Right renal pelvis (tissue), 4 donors: ENCODE results near the gene GAS5. TPM values are rescaled to one million over a fixed set of nuclear protein-coding genes. Genes with fewer than 3 reads are reported as not detected.
A peak's percentile ranks its signal among the peaks of the same experiment; 100 is the strongest.
"Not testable (repeated sequence)": the region's sequence is repeated elsewhere in the genome, so short reads cannot be mapped to it uniquely, and the experiment has no call there.

Source experiments
- DNase-seq, 4 donors: peaks; one replicate each; pipeline ENCODE4 v3.0.0-alpha.2; 2013; ENCODE audit warnings: low read depth in 4 of 4, low spot score in 3 of 4, missing footprints in 1 of 4
- polyA plus RNA-seq, 4 donors: library from polyadenylated mRNA; unstranded; fragments of 120-200 nt; gene quantifications; one replicate each; pipeline ENCODE4 v1.2.1, GENCODE V29; 2013; ENCODE audit not compliant: insufficient read length in 4 of 4

Gene GAS5
- 100 to 1,000 TPM; 567 to 722 (median 597) TPM for polyA plus RNA-seq

DNA sequence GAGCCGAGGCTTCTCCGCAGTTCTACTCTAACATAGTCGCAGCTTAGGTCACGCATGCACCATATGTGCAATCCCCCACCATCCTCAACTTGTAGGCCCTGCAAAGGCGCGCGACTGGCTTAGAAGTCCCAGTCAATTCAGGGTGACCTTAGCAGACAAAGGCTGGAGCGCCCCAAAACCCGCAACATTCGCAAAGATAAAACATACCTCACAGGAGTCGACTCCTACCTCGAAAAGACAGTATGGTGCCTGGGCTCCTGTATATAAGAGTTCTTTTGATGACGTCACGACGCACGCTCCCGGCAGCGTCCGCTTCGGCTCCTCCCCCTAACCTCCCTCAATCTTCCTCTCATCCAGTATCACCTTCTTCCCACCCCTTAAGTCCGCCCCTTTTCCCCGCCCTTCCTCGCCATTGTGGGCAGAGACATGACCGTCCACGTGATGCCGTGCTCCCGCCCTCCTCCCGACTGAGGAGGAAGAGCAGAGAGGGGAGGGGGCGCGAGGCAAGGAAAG lies at the start of gene GAS5:
GAS5 (minus strand) TSS at position 237 of the 513 bp plus-strand sequence.
- DNase-seq, result peak; percentile 98 to 100 (median 100)

GRCh38 chr1:173917149-173917548 lies 49.4 kb upstream of the GAS5 start, which contains the start of gene SERPINC1:
Gene SERPINC1, minus strand, starts transcription at chr1:173917327. Its CDS starts 68 bp downstream, at chr1:173917259.
- DNase-seq, result no peak

GRCh38 chr1:173916667-173917066 lies 48.9 kb upstream of the GAS5 start:
- no peak for DNase-seq

GRCh38 chr1:173915596-173915995 lies 47.8 kb upstream of the GAS5 start:
- no peak for DNase-seq

DNA sequence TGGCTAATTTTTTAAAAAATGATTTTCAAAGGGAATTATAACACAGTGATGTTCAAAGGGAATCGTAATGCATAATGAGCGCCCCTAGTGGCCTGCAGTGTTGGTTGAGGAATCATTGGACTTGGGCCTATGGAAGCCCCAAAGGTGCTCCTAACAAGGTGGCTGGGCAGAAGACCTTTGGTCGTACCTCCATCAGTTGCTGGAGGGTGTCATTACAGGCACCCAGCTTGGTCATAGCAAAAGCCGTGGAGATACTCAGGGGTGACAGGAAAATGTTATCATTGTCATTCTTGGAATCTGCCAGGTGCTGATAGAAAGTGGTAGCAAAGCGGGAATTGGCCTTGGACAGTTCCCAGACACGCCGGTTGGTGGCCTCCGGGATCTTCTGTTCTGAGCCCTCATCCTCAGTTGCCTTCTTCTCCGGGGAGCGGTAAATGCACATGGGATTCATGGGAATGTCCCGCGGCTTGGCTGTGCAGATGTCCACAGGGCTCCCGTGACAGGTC lies 46.6 kb upstream of the GAS5 start:
- no peak for DNase-seq

- DNase-seq, result no peak
These were observed 45.3 kb upstream of the GAS5 start for GRCh38 chr1:173913111-173913510.

DNA sequence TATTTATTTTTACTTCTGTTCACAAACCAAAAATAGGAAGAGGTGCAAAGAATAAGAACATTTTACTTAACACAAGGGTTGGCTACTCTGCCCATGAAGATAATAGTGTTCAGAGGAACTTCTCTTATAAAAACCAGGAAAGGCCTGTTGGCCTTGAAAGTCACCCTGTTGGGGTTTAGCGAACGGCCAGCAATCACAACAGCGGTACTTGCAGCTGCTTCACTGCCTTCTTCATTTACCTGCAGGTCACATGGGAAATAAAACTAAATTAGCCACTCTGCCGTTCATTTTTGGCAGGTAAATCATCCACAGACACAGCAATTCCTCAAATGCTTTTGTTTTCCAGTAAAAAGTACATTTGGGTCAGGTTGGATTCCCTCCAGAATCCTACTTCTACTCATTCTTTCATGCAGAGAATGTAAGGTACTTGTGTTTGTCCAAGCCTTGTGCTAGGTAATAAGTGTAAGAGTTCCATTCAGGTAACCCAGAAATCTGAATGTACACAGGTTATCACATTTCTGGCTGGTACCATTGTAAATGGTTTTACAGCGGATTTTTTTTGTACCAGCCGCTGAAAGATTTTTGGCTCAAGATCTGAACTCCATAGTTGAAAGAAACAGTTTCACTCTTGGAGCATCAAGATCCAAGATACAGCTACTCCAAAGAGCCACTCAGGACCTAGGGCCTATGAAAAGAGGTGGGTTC lies 36.2 kb upstream of the GAS5 start:
- DNase-seq, result no peak

DNA sequence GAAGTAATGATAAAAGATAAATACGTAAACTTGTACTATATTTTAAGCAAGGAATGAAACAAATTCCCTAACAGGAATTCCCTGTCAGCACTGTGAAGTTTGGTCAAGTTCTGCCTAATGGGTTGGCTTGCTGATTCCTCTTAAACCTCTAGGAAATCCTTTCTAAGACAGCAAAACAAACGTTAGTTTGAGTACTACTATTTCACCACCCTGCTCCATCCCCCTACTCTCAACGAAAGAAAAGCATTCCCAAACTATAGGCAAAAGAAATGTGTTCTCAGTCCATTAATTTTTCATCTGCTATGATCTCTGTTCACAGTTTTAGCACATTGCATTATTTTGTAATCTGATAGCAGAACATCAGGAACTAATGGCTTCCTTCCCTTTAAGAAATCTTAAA lies 33.2 kb upstream of the GAS5 start:
- DNase-seq, result no peak

- DNase-seq, result no peak
These were observed 32.6 kb upstream of the GAS5 start for GRCh38 chr1:173900427-173900826.

GRCh38 chr1:173894189-173894588 lies 26.4 kb upstream of the GAS5 start:
- no peak for DNase-seq

DNA sequence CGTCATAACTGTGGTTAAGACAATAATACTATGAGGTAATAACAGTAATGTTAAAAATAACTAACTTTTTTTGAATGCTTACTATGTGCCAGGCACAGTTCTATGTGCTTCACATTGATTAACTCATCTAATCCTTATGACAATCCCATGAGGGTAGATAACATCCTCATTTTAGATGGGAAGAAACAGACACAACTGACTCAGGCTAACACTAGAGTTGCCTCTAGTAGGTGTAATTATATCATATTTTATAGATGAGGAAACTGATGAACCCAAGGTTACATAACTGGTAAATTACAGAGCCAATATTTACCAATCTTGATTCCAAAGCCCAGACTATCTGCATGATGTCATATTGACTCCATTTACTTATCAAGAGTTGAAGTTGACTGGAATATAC lies 25.8 kb upstream of the GAS5 start:
- no peak for DNase-seq

DNA sequence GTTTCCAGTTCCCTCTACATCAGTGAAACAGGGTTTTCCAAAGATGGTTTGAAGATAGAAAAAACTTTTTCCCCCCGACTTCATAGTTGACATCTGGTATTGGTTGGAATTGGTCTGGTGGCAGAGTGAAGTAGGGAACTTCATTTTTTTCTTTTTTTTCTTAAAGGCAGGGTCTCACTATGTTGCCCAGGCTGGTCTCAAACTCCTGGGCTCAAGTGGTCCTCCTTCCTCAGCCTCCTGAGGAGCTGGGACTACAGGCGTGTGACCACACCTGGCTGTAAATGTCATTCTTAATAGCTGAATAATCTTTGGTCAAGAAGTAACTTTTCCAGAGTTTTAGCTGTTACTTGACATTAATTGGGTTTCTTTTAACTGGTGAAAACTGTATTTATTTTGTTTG lies 22.1 kb upstream of the GAS5 start:
- no peak for DNase-seq

GRCh38 chr1:173888749-173889148 lies 21.0 kb upstream of the GAS5 start:
- DNase-seq, result no peak

GRCh38 chr1:173887627-173888026 lies 19.8 kb upstream of the GAS5 start:
- no peak for DNase-seq

DNA sequence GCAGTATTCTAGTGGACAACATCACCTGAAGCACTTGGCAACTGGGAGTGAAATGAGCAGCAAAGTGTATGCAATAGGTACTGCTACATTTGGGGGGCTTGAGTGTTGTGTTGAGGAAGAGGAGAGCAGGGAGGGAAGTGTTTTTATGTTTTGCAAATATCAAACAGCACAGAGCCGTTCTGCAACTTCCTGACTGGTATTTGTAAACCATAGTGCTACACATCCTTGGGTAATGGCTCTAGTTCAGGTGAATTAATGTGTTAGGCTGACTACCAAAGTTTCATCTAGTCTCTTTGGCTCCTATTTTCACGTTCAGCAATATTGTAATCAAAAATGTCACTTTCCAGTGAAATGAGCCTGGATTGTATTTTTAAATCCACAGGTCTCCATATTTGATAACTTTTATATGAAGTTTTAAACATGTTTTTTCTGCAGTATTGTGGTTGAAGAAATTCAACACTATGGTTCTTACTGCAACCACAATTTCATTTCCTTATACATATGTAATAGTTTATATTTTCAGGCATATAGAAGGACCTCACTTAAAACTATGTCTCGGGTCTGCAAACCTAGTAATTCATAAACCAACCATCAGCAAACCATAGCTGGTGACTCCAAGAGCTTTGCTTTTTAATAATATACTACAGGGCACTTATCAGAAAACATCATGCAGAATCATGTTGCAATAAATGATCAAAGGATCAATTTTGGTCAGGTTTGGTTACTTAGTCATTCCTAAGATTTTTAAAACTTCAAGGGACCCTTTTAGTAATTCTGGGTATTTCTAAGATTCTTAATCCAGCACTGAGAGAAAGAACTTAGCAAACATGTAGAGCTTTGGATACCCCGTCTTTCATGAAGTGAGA lies 19.2 kb upstream of the GAS5 start:
- DNase-seq, result no peak

DNA sequence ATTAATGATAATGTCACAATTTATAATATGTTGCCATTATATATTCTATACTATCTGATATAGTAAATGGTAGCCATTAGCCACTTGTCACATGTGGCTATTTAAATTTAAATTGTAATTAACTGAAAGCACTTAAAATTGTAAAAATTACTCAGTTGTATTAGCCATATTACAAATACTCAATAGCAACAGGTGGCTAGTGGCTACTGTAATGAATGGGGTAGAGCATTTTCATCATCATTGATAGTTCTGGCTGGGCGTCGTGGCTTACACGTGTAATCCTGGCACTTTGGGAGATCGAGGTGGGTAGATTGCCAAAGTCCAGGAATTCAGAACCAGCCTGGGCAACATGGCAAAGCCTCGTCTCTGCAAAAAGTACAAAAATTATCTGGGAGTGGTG lies 16.9 kb upstream of the GAS5 start:
- no peak for DNase-seq

GRCh38 chr1:173881117-173881516 lies 13.3 kb upstream of the GAS5 start:
- DNase-seq, result not testable (repeated sequence)

DNA sequence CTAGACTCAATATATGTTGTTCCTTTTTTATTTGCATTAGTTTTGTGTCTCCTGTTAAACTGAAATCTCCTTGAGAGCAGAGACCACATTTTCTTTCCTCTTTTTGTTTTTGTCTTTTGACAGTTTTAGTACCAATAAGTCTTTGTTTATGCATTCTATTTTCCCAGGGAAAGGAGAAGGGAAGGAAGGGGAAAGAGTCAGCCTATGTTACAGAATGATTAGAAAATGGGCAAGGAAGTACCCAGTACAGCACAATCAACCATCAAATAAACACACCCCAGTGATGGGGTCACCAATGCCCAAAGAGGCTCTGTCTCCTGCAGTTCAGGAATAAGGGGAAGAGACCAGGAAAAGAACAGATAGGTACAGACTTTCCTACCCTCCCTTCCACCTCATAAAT lies 10.5 kb upstream of the GAS5 start:
- no peak for DNase-seq

GRCh38 chr1:173876732-173877131 lies 8.9 kb upstream of the GAS5 start:
- DNase-seq, result no peak

- no peak for DNase-seq
These were observed 3.7 kb upstream of the GAS5 start for GRCh38 chr1:173871500-173871899.

DNA sequence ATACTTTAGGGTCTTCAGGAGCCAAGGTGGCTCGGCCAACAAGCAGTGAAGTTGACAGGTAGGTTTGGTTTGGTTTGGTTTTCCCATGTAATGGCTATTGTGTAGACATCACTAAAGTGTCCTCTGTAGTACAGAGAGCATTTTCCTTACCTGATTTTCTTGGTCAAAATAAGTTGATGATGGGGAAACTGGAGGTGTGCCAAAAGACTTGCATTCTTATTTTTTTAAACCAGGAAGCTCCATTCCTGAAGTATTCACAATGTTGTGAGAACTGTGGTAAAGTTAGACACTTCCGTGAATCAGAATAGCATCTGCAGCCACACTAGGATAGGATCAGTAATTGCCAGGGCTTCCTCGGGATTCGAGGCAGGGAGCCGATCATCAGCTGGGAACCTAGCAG lies 3.3 kb upstream of the GAS5 start:
- no peak for DNase-seq
